ENCODE data around the gene KCNK10.

GRCh38 chr14:88318406-88318805, 4.7 kb downstream of the KCNK10 start:
- TF ChIP-seq CTCF (IDR thresholded peaks at IDR 0.05) = no peak
- TF ChIP-seq USF1 (IDR thresholded peaks at IDR 0.05; ENCODE audit: borderline replicate concordance, low read depth) = no peak
- no peak for TF ChIP-seq RFX5 (IDR thresholded peaks at IDR 0.05; ENCODE audit: low read length)
- TF ChIP-seq RAD21 (IDR thresholded peaks at IDR 0.05; ENCODE audit: low read length) = no peak
- no peak for TF ChIP-seq ELF1 (IDR thresholded peaks at IDR 0.05)

Measured in SK-N-SH (cell line).